ENCODE measurements around the gene HOXD12. TPM values are rescaled to one million over a fixed set of nuclear protein-coding genes. Genes with fewer than 3 reads are reported as not detected.

Gene HOXD12
- total RNA-seq, 1 donor from 2014 or later = not detected

GRCh38 chr2:176121190-176122051 is 21.8 kb downstream of the HOXD12 start:
- Histone ChIP-seq H3K36me3 (ENCODE audit: control insufficient read depth, insufficient read depth, low read length) (no peaks in the 10 kb centered on the region), H3K4me3 (ENCODE audit: low read depth, low read length) (no peak overlapping the region), H3K27me3 (ENCODE audit: control insufficient read depth, insufficient read depth, low read length) (peaks cover 78% of the 10 kb centered on the region)
- DNase-seq (ENCODE audit: low read depth) (no peak), FAIRE-seq (no peak)
- no peak for TF ChIP-seq CTCF (IDR thresholded peaks at IDR 0.05; ENCODE audit: insufficient read depth, low read length, severe bottlenecking)

GRCh38 chr2:176122052-176122682 is 22.6 kb downstream of the HOXD12 start:
- Histone ChIP-seq H3K27me3 (ENCODE audit: control insufficient read depth, insufficient read depth, low read length) (peaks cover 75% of the 10 kb centered on the region), H3K36me3 (ENCODE audit: control insufficient read depth, insufficient read depth, low read length) (no peaks in the 10 kb centered on the region), H3K4me3 (ENCODE audit: low read depth, low read length) (no peak overlapping the region)
- DNase-seq (ENCODE audit: low read depth) (no peak), FAIRE-seq (no peak)
- no peak for TF ChIP-seq CTCF (IDR thresholded peaks at IDR 0.05; ENCODE audit: insufficient read depth, low read length, severe bottlenecking)

- TF ChIP-seq CTCF (IDR thresholded peaks at IDR 0.05; ENCODE audit: insufficient read depth, low read length, severe bottlenecking) = no peak
- DNase-seq (ENCODE audit: low read depth) = no peak
Measured at GRCh38 chr2:176122683-176123410, 23.3 kb downstream of the HOXD12 start, which contains the start of gene HOXD9. HOXD9 (plus strand) TSS chr2:176122719; CDS start chr2:176122769, 50 bp downstream.

GRCh38 chr2:176123411-176124109 is 24.0 kb downstream of the HOXD12 start:
- Histone ChIP-seq H3K4me3 (ENCODE audit: low read depth, low read length) (no peak overlapping the region), H3K36me3 (ENCODE audit: control insufficient read depth, insufficient read depth, low read length) (no peaks in the 10 kb centered on the region), H3K27me3 (ENCODE audit: control insufficient read depth, insufficient read depth, low read length) (peaks cover 74% of the 10 kb centered on the region)
- DNase-seq (ENCODE audit: low read depth) (no peak), FAIRE-seq (no peak)
- no peak for TF ChIP-seq CTCF (IDR thresholded peaks at IDR 0.05; ENCODE audit: insufficient read depth, low read length, severe bottlenecking)

More at GRCh38 chr2:176122683-176123410, 23.3 kb downstream of the HOXD12 start, which contains the start of gene HOXD9:
- Histone ChIP-seq H3K4me3 (ENCODE audit: low read depth, low read length) (peak within 1 kb of the TSS; percentile 5), H3K27me3 (ENCODE audit: control insufficient read depth, insufficient read depth, low read length) (peaks cover 73% of the 10 kb centered on the region), H3K36me3 (ENCODE audit: control insufficient read depth, insufficient read depth, low read length) (no peaks in the 10 kb centered on the region)
- no peak for FAIRE-seq

GRCh38 chr2:176124110-176124946 is 24.7 kb downstream of the HOXD12 start:
- Histone ChIP-seq H3K4me3 (ENCODE audit: low read depth, low read length) (no peak overlapping the region), H3K36me3 (ENCODE audit: control insufficient read depth, insufficient read depth, low read length) (no peaks in the 10 kb centered on the region), H3K27me3 (ENCODE audit: control insufficient read depth, insufficient read depth, low read length) (peaks cover 77% of the 10 kb centered on the region)
- no peak for FAIRE-seq
- no peak for DNase-seq (ENCODE audit: low read depth)
- no peak for TF ChIP-seq CTCF (IDR thresholded peaks at IDR 0.05; ENCODE audit: insufficient read depth, low read length, severe bottlenecking)
